Uterus (tissue), 4 donors: ENCODE measurements around the gene AKAP7. TPM values are rescaled to one million over a fixed set of nuclear protein-coding genes. Genes with fewer than 3 reads are reported as not detected.
"Not testable (repeated sequence)": the region's sequence is repeated elsewhere in the genome, so short reads cannot be mapped to it uniquely, and the experiment has no call there.

ENCODE experiments used
- DNase-seq, 2 donors: peaks; one replicate each; pipeline ENCODE4 v3.0.0-alpha.2; 2019 to 2020
- H3K27ac ChIP-seq, 2 donors: fragments of 200-600 bp; sonication (generic); 1 replicate in 1 of 2; 2 replicates in 1 of 2; pipeline ENCODE4 v1.5.1; 2016 to 2018
- H3K27me3 ChIP-seq, 2 donors: fragments of 200-600 bp; sonication (generic); one replicate each; pipeline ENCODE4 v1.5.1; 2018 to 2019; ENCODE audit warnings: control low read depth in 1 of 2
- H3K36me3 ChIP-seq, 2 donors: fragments of 200-600 bp; sonication (generic); one replicate each; pipeline ENCODE4 v1.5.1; 2019; ENCODE audit warnings: control low read depth in 1 of 2
- H3K4me1 ChIP-seq, 2 donors: fragments of 200-600 bp; sonication (generic); one replicate each; pipeline ENCODE4 v1.5.1; 2018 to 2019; ENCODE audit warnings: control low read depth in 1 of 2
- H3K4me3 ChIP-seq, 2 donors: fragments of 200-600 bp; sonication (generic); 1 replicate in 1 of 2; 2 replicates in 1 of 2; pipeline ENCODE4 v1.5.1; 2018 to 2019; ENCODE audit warnings: mild to moderate bottlenecking in 1 of 2
- H3K9me3 ChIP-seq, 2 donors: fragments of 200-600 bp; sonication (generic); one replicate each; pipeline ENCODE4 v1.5.1; 2019; ENCODE audit warnings: control low read depth in 1 of 2
- POLR2A ChIP-seq, 2 donors: fragments of 450-650 bp; IDR thresholded peaks; one replicate each; pipeline ENCODE4 v1.6.1; 2016; ENCODE audit warnings: antibody characterized with exemption in 2 of 2, mild to moderate bottlenecking in 1 of 2, moderate library complexity in 1 of 2
- intact Hi-C: fragments of 100-400 bp; cut with DNase I; formaldehyde crosslinking; loops from one replicate; pipeline ENCODE4 v1.15.1; 2023; ENCODE audit warnings: low total_unique reads
- total RNA-seq, 4 donors: library from RNA; depleted of rRNA in 3 of 4; stranded (reverse); fragments of >200 nt in 3 of 4; gene quantifications; one replicate each; pipeline versions ENCODE4 v1.1.0 to v1.2.4, GENCODE V29; 2014 to 2023
- TF ChIP-seq, protein P1 (sequence below), 4 experiments: fragments of 200-600 bp in 2 of 4; fragments of 450-650 bp in 2 of 4; sonication (generic) in 2 of 4; IDR thresholded peaks; one replicate each; pipeline ENCODE4 v1.5.1; 2016 to 2019; ENCODE audit warnings: antibody characterized with exemption in 4 of 4, mild to moderate bottlenecking in 2 of 4, moderate library complexity in 1 of 4
- donor health status: DM: yes; HTN: yes; CAD: no.

AKAP7 gene
- total RNA-seq, 4 donors from 2014 or later = 7.4 to 25.3 (median 21.3) TPM

- Histone ChIP-seq H3K9me3 (no peaks in the 10 kb centered on the region), H3K4me3 (no peak overlapping the region), H3K36me3 (no peaks in the 10 kb centered on the region), H3K27ac (no peak overlapping the region), H3K27me3 (no peaks in the 10 kb centered on the region), H3K4me1 (no peaks in the 10 kb centered on the region)
- intact Hi-C loops = no loop called here
- DNase-seq = no peak
- TF ChIP-seq, protein P1, sequence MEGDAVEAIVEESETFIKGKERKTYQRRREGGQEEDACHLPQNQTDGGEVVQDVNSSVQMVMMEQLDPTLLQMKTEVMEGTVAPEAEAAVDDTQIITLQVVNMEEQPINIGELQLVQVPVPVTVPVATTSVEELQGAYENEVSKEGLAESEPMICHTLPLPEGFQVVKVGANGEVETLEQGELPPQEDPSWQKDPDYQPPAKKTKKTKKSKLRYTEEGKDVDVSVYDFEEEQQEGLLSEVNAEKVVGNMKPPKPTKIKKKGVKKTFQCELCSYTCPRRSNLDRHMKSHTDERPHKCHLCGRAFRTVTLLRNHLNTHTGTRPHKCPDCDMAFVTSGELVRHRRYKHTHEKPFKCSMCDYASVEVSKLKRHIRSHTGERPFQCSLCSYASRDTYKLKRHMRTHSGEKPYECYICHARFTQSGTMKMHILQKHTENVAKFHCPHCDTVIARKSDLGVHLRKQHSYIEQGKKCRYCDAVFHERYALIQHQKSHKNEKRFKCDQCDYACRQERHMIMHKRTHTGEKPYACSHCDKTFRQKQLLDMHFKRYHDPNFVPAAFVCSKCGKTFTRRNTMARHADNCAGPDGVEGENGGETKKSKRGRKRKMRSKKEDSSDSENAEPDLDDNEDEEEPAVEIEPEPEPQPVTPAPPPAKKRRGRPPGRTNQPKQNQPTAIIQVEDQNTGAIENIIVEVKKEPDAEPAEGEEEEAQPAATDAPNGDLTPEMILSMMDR (IDR thresholded peaks at IDR 0.05) = no peak
- TF ChIP-seq POLR2A (IDR thresholded peaks at IDR 0.05) = no peak
Observed at GRCh38 chr6:131255434-131255833, 120.2 kb downstream of the AKAP7 start.

DNA sequence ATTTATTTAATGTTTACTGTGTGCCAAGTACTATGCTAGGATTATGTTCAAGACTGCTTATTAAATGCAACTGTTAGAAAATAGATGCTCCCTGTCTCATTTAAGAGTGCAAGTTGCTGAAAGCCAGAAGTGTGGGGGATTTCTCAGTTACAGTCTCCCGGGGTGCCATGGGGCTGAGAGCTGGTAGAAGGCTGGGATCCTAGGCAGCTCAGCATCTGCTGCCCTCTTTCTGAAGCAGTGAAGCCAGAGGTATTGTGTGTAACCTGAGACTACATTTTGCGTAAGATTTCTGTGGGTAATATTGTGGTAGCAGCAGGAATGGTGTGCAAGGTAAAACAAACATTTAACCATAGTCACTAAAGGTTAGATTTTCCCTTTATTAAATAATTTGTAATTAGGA is 120.6 kb downstream of the AKAP7 start:
- Histone ChIP-seq H3K27ac (no peak overlapping the region), H3K36me3 (no peaks in the 10 kb centered on the region), H3K4me3 (no peak overlapping the region), H3K4me1 (no peaks in the 10 kb centered on the region), H3K9me3 (no peaks in the 10 kb centered on the region), H3K27me3 (no peaks in the 10 kb centered on the region)
- intact Hi-C loops = no loop called here
- DNase-seq = no peak
- TF ChIP-seq, protein P1 (IDR thresholded peaks at IDR 0.05) = no peak
- no peak for TF ChIP-seq POLR2A (IDR thresholded peaks at IDR 0.05)

DNA sequence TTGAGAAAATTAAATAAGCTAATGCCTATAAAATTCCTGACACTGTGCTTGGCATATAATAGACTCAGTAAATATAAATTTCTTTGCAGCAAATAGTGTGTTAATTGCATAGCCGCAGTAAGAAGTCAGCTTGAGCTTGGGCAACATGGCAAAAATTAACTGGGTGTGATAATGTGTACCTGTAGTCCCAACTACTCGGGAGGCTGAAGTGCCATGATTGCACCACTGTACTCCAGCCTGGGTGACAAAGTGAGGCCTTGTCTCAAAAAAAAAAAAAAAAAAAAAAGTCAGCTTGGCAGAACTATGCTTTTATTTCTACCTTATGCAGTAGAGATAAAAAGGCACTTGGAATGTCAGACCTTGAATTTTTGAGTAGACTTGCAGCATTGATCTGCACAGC is 121.8 kb downstream of the AKAP7 start:
- Histone ChIP-seq H3K27ac (no peak overlapping the region), H3K4me1 (no peaks in the 10 kb centered on the region), H3K4me3 (no peak overlapping the region), H3K36me3 (no peaks in the 10 kb centered on the region), H3K27me3 (no peaks in the 10 kb centered on the region), H3K9me3 (no peaks in the 10 kb centered on the region)
- DNase-seq = no peak
- intact Hi-C loops = no loop called here
- TF ChIP-seq, protein P1 (IDR thresholded peaks at IDR 0.05) = no peak

- TF ChIP-seq, protein P1 (IDR thresholded peaks at IDR 0.05) = no peak
- no peak for TF ChIP-seq POLR2A (IDR thresholded peaks at IDR 0.05)
- Histone ChIP-seq H3K27ac (no peak overlapping the region), H3K27me3 (no peaks in the 10 kb centered on the region), H3K4me3 (no peak overlapping the region), H3K9me3 (no peaks in the 10 kb centered on the region), H3K36me3 (no peaks in the 10 kb centered on the region), H3K4me1 (no peaks in the 10 kb centered on the region)
- no peak for DNase-seq
- intact Hi-C loops = no loop called here
Observed at GRCh38 chr6:131258010-131258652, 122.9 kb downstream of the AKAP7 start.

DNA sequence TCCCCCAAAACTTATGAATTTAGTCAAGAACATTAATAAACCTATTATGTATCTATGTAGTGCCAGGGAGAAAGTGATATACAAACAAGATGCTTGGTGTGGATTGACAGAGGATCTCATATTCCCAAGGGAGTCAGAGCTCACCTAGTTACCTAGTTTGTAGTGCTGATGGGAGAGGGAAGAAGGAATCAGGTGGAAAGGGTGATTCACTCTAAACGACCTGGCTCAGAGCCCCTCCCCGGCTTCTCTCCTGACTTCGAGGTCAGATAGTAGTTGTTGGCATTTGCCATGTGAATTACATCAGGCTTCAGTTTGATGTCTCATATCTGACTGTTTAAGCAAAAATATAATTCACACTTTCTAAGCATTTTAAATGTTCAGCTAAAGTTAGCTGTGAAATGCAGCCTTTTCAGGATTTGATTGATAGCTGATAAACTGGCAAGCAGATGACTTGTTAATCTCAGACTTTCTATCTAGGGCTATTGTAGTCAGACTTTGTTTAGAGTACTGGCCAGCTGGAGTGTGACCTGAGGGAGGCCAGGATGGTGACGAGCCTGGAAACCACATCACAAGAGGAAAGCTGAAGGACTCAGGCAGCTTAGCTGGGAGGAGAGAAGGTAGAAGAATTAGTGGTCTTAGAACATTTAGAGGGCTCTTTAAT is 123.7 kb downstream of the AKAP7 start:
- Histone ChIP-seq H3K27ac (peak overlapping the region in 1 of 2 donors; percentile 37), H3K9me3 (no peaks in the 10 kb centered on the region), H3K4me1 (no peaks in the 10 kb centered on the region), H3K36me3 (no peaks in the 10 kb centered on the region), H3K4me3 (no peak overlapping the region), H3K27me3 (no peaks in the 10 kb centered on the region)
- TF ChIP-seq, protein P1 (IDR thresholded peaks at IDR 0.05) = no peak
- TF ChIP-seq POLR2A (IDR thresholded peaks at IDR 0.05) = no peak
- intact Hi-C loops = no loop called here
- peak in 1 of 2 donors; percentile 33 for DNase-seq

GRCh38 chr6:131260960-131261359 is 125.7 kb downstream of the AKAP7 start:
- H3K27me3 ChIP-seq, H3K9me3 ChIP-seq, H3K4me3 ChIP-seq, H3K27ac ChIP-seq, DNase-seq, intact Hi-C loops, H3K36me3 ChIP-seq, H3K4me1 ChIP-seq: not testable (repeated sequence)
